Stimulated activated CD4-positive, alpha-beta T cell treated with anti-CD3 and anti-CD28 coated beads, Interleukin-1b, Interleukin-23, amount 100 ng/mL, for 4 hours (primary cell): Measurements from ENCODE around the gene GTPBP4.
"Not testable (repeated sequence)": the region's sequence is repeated elsewhere in the genome, so short reads cannot be mapped to it uniquely, and the experiment has no call there.

Experiments used
- DNase-seq, 2 donors: peaks; one replicate each; pipeline ENCODE4 v3.0.0-alpha.2; 2020; ENCODE audit warnings: low read depth in 2 of 2

Gene GTPBP4

DNA sequence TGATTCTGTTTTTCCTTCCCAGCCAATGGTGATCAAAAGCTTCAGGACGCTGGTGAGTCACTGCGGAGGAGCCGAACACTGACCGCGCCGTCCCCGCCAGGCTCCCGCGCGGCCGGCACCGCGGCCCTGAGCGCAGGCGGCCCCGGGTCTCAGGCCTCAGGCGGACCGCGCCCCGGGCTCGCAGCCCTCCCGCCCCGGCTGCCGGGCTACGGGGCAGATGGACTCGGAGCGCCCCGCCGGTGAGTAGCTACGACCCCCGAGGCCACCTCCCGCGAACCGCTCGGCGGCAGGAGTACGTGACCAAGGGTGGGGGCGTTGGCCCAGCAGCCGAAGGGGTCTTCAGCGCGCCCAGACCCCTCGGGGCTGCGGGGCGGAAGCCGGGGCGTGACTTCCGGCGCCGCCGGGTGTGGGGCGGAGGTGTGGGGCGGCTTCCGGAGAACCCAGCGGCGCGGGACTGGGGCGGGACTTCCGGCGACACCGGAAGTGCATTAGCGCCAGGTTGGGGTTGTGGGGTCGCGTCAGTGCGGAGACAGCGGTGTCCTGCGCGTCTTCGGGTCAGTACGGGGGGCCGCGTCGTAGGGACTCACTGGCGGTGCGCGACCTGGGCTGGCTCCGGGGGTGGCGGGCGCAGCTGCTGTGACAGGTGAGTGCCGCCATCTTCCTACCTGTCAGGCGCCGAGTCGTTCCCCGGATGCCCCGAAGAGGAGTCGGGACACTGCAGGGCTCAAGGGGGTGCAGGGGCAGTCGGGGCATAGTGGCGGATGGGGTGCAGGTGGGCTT lies 68.3 kb downstream of the GTPBP4 start, which contains the start of gene WDR37:
WDR37 (plus strand) TSS at position 60 of the 780 bp plus-strand sequence. CDS start 15,771 bp downstream, outside the sequence.
- DNase-seq, result peak; percentile 78 to 84

DNA sequence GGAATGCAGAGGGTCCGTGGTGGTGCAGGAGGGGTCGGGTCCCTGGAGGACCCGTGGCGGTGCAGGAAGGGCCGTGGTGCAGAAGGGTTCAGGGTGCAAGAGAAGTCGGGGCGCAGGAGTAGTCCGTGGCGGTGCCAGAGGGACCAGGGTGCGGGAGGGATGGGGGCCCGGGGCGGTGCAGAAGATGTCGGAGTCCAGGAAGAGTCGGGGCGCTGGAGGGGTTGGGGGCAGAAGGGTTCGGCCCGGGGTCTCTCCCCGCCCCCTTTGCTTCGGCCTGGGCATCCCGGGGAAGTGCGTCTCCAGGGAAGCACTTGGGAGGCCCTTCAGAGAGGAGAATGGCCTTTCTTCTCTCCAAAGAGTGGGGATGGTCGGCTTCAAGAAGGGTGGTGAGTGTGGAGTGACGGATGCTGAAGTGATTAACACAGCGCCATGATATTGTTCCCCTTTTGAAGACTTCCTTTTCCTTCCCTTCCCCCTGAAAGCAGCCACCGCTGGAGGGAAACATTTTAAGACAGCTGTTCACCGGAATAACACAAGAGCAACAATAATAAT lies 68.9 kb downstream of the GTPBP4 start:
- no peak for DNase-seq

DNA sequence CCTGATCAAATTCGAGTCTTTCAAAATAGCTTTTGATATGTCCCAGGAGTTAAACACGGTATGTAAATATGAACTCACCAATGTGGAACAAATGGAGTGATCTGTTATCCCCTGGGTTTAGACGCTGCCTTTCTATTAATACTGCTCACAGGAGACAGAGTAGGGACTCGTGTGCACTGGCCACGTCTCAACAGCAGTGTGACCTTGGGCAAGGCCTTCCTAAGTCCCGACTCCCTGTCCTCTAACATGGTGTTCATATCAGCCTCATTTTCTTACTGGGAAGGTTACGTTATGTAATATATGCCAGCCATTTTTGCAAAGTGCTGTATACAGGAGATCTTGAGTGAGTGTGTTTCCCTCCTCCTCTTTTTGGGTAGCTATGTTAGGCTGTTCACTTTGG lies 69.8 kb downstream of the GTPBP4 start:
- DNase-seq, result no peak

DNA sequence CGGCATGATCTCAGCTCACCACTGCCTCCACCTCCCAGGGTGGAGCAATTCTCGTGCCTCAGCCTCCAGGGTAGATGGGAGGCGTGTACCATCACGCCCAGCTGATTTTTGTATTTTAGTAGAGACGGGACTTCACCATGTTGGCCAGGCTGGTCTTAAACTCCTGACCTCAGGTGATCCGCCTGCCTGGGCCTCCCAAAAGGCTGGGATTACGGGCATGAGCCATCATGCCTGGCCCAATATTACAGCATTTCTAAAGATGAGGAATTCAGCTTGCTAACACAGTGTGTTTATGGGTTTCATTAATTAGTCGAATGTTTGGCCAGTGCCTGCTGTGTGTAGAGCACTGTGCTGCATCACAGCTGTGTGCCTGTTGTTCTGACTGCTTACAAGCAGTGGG lies 71.7 kb downstream of the GTPBP4 start:
- no peak for DNase-seq

DNA sequence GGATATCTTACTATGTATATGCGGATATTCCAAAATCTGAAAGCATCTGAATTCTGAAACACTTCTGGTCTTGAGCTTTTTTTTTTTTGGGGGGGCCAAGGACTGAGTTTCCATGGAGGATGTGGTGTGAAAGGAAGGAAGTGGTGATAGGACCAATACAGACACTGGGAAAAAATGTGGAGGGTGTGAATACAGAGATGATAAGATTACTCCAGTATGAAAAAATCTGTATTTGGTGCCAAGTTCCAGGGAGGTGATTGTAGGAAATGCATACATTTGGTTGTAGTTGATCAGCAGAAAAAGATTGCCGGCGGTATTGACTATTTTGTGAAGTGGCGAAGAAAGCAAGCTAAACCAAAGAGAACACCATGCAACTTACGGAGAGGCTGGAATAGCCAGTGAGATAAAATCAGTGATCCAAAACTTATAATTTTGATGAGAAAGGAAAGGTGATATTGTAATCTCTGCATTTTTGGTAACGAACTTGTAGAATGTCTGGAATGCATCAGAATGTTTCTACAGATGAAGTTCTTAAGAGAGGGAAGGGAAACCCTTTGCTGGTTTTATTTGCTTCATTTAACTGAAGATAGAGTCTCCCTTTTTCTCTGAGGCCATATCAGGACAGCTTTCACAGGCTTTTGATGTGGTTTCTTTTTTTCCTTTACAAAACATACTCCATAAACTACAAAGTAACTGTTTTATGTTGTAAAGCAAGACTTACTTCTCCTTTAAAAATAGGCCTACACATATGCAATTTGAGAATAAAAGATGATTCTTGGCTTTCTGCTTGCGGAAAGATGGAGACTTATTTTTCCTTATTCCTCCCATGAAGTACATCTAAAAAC lies 73.9 kb downstream of the GTPBP4 start:
- no peak for DNase-seq

DNA sequence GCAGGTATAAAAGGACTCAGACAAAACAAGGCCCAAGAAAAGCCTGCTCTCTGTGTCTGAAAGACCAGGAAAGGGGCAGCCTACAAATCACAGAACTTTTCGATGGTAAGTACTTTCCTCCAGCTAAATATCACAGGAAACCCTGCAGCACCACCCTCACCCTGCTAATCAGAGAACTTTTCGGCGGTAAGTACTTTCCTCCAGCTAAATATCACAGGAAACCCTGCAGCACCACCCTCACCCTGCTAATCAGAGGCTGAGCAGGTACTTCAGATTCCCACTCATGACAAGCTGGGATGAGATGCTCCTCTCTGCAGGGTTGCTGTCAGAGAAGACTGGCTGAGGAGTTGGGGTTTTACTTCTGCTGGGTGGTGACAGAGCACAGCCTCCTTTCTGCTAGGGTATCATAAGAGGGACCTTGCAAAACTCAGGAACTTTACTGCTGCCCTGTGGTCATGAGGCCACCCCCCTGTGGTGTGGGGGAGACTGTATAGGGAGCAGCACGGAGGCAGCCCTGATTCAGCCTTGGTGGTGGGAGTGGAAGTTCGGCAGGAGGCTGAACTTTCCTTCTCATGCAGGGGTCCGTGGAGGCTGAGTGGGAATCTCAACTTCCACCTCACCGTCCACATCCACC lies 75.1 kb downstream of the GTPBP4 start:
- no peak for DNase-seq

DNA sequence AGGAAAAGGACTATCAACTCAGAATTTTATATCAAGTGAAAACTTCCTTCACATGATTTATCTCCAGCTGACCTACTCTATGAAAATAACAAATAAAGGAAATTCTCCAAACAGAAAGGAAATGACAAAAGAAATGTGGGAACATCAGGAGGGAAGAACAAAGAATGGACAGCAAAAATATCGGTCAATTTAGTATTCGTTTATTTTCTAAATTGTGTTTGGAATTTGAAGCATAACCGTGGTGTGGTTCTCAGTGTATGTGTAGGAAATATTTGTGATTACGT lies 76.7 kb downstream of the GTPBP4 start:
- DNase-seq, result no peak

DNA sequence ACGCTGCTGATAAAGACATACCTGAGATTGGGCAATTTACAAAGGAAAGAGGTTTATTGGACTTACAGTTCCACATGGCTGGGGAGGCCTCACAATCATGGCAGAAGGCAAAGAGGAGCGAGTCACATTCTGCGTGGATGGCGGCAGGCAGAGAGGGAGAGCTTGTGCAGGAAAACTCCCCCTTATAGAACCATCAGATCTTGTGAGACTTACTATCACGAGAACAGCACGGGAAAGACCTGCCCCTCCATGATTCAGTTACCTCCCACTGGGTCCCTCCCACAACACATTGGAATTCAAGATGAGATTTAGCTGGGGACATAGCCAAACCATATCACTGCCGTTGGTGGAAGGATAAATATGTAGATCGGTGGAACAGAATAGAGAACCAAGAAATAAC lies 78.5 kb downstream of the GTPBP4 start:
- DNase-seq, result not testable (repeated sequence)

DNA sequence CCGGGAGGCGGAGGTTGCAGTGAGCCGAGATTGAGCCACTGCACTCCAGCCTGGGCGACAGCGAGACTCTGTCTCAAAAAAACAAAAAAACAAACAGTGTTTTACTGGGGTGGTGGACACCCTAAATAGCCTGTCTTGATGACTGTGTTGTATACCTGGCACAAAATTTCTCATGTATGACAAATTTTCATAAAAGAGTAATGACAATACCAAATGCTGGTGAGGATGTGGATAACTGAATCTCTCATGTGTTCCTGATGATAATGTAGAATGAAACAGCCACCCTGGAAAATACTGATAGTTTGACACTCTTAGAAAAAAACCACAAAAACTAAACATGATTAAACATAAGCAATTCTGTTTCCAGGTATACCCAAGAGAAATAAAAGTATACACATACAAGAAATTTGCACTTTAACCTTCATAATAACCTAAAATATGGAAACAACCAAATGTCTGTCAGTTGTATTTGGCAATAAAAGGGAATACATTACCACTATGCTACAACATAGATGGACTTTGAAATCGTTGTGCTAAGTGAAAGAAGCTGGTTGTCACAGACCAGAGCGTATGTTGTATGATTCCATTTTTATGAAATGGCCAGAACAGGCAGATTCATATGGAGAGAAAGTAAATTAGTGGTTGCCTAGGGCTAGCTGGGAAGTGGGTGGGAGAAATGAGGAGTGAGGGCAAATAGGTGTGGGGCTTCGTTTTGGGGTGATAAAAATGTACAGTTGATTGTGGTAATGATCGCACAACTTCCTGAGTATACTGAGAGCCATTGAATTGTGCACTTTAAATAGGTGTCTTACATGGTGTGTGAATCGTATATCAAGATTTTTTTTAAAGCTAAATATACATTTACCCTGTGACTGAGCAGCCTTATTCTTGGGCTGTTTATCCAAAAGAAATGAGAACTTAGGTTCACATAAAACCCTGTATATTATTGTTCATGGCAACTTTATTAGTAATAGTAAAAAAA lies 80.4 kb downstream of the GTPBP4 start:
- DNase-seq, result no peak
